Spleen (tissue), 11 donors: Measurements from ENCODE around the gene FAM107A. TPM values are rescaled to one million over a fixed set of nuclear protein-coding genes. Genes with fewer than 3 reads are reported as not detected.

Experiments
- DNase-seq: peaks from one replicate; pipeline ENCODE4 v3.0.0-alpha.2; 2020
- H3K27ac ChIP-seq, 8 donors: fragments of 200-600 bp; sonication (generic) in 7 of 8; 1 replicate in 4 of 8; 2 replicates in 4 of 8; pipeline versions ENCODE4 v1.5.0 to v1.8.0; 2016 to 2021; ENCODE audit warnings: inconsistent platforms in 4 of 8, mild to moderate bottlenecking in 4 of 8, moderate library complexity in 1 of 8
- H3K27me3 ChIP-seq, 7 donors: fragments of 200-600 bp; sonication (generic) in 6 of 7; replicated peaks in 1 of 7; 1 replicate in 4 of 7; 2 replicates in 3 of 7; pipeline versions ENCODE4 v1.5.0 to v1.8.0; 2016 to 2021; ENCODE audit warnings: inconsistent platforms in 3 of 7, mild to moderate bottlenecking in 1 of 7
- H3K36me3 ChIP-seq, 6 donors: fragments of 200-600 bp; sonication (generic) in 5 of 6; 1 replicate in 4 of 6; 2 replicates in 2 of 6; pipeline versions ENCODE4 v1.5.0 to v1.8.0; 2016 to 2021; ENCODE audit warnings: inconsistent platforms in 2 of 6
- H3K4me1 ChIP-seq, 6 donors: fragments of 200-600 bp; sonication (generic) in 5 of 6; 1 replicate in 3 of 6; 2 replicates in 3 of 6; pipeline versions ENCODE4 v1.5.0 to v1.8.0; 2016 to 2021; ENCODE audit warnings: inconsistent platforms in 3 of 6
- H3K4me3 ChIP-seq, 8 donors: fragments of 200-600 bp; sonication (generic) in 7 of 8; 1 replicate in 4 of 8; 2 replicates in 4 of 8; pipeline versions ENCODE4 v1.5.0 to v1.8.0; 2016 to 2021; ENCODE audit warnings: inconsistent platforms in 4 of 8, mild to moderate bottlenecking in 4 of 8, moderate library complexity in 2 of 8
- H3K9me3 ChIP-seq, 8 donors: fragments of 200-600 bp; sonication (generic) in 7 of 8; 1 replicate in 4 of 8; 2 replicates in 4 of 8; pipeline versions ENCODE4 v1.5.0 to v1.8.0; 2016 to 2021; ENCODE audit warnings: inconsistent platforms in 4 of 8
- CTCF ChIP-seq, 11 experiments: fragments of 200-600 bp in 7 of 11; fragments of 450-650 bp in 4 of 11; sonication (generic) in 4 of 11; IDR thresholded peaks in 8 of 11; conservative IDR thresholded peaks in 3 of 11; 1 replicate in 7 of 11; 2 replicates in 4 of 11; pipeline versions ENCODE4 v1.4.0 to v1.8.0; 2016 to 2021; ENCODE audit warnings: antibody characterized with exemption in 11 of 11, inconsistent platforms in 4 of 11, mild to moderate bottlenecking in 1 of 11
- POLR2A ChIP-seq, 3 donors: fragments of 450-650 bp; IDR thresholded peaks; one replicate each; pipeline ENCODE4 v1.5.1; 2017; ENCODE audit warnings: antibody characterized with exemption in 3 of 3, mild to moderate bottlenecking in 1 of 3
- POLR2AphosphoS5 ChIP-seq, 3 donors: sonication (generic); formaldehyde crosslinking; IDR thresholded peaks; one replicate each; pipeline ENCODE4 v1.5.1; 2017; ENCODE audit warnings: antibody characterized with exemption in 3 of 3
- WGBS, 5 donors: extraction: QIAGEN DNeasy Blood & Tissue Kit in 3 of 5; methylation state at CpG; one replicate each; pipeline versions ENCODE4 v1.1.5 to v1.1.7; 2013 to 2018; 5-methylcytosine and 5-hydroxymethylcytosine counted together
- intact Hi-C: fragments of 100-400 bp; cut with DNase I; formaldehyde crosslinking; loops from one replicate; pipeline ENCODE4 v1.15.0; 2023; ENCODE audit warnings: low total_unique reads
- polyA plus RNA-seq, 3 donors: library from polyadenylated mRNA; stranded (reverse); fragments of 200-250 nt; gene quantifications; one replicate each; pipeline ENCODE4 v1.2.1, GENCODE V29; 2013
- total RNA-seq, 7 donors: library from RNA; depleted of rRNA in 3 of 7; stranded (reverse); fragments of >200 nt in 3 of 7; fragmentation: NEBNext Ultra II Directional in 4 of 7; extraction: Animal tissue kit (Norgen Biotek cat#: 25700) in 4 of 7; gene quantifications; one replicate each; pipeline versions ENCODE4 v1.1.0 to v1.2.1, GENCODE V29; 2016 to 2021
- donor health status: healthy with polysubstance abuse.
- donor health status: DM: no; HTN: no; CAD: no; lungs with moderate emphysema.
- donor health status: DM: no; HTN: no; CAD: no.
- donor health status: Bipolar disorder and iron deficiency.
- donor health status: healthy.
- donor health status: DM: no; HTN: no; CAD: no.
- donor health status: DM: yes; HTN: yes; CAD: no.

FAM107A gene
- total and polyA plus RNA-seq, 10 donors: 5.7 to 47.7 (median 27.0) TPM

GRCh38 chr3:58531956-58532355 is 45.2 kb downstream of the FAM107A start:
- intact Hi-C loops: loop anchor here (10.0 kb wide), 2 partner anchors 67 to 207 kb away; no protein-coding TSS in a partner anchor
- TF ChIP-seq POLR2AphosphoS5 (IDR thresholded peaks at IDR 0.05) (no peak), POLR2A (IDR thresholded peaks at IDR 0.05) (no peak), CTCF (IDR thresholded peaks at IDR 0.05 in 8 of 11, conservative IDR thresholded peaks at IDR 0.05 in 3 of 11) (no peak)
- H3K36me3 ChIP-seq: no peaks in the 10 kb centered on the region

GRCh38 chr3:58531555-58531954 is 45.6 kb downstream of the FAM107A start:
- no peaks in the 10 kb centered on the region for H3K36me3 ChIP-seq

More at GRCh38 chr3:58531956-58532355, 45.2 kb downstream of the FAM107A start:
- Histone ChIP-seq H3K4me3 (no peak overlapping the region), H3K27ac (no peak overlapping the region), H3K27me3 (no peaks in the 10 kb centered on the region), H3K9me3 (no peaks in the 10 kb centered on the region), H3K4me1 (peaks cover 0 to 30% (median 8%) of the 10 kb centered on the region in 6 donors)
- WGBS, 5 donors: 78 to 92% (median 83%) methylated on average over 2 of the region's 2 CpGs
- no peak for DNase-seq

GRCh38 chr3:58530354-58530865 is 46.8 kb downstream of the FAM107A start:
- Histone ChIP-seq H3K27me3 (no peaks in the 10 kb centered on the region), H3K9me3 (no peaks in the 10 kb centered on the region), H3K27ac (no peak overlapping the region), H3K36me3 (no peaks in the 10 kb centered on the region), H3K4me1 (peaks cover 0 to 18% (median 8%) of the 10 kb centered on the region in 6 donors), H3K4me3 (no peak overlapping the region)
- intact Hi-C loops: loop anchor here (10.0 kb wide), 2 partner anchors 66 to 206 kb away; no protein-coding TSS in a partner anchor
- no peak for DNase-seq
- no peak for TF ChIP-seq CTCF (IDR thresholded peaks at IDR 0.05 in 8 of 11, conservative IDR thresholded peaks at IDR 0.05 in 3 of 11)
- no peak for TF ChIP-seq POLR2A (IDR thresholded peaks at IDR 0.05)
- TF ChIP-seq POLR2AphosphoS5 (IDR thresholded peaks at IDR 0.05): no peak
- WGBS, 5 donors: 75 to 97% (median 92%) methylated on average over 4 to 18 of the region's 18 CpGs

More at GRCh38 chr3:58531555-58531954, 45.6 kb downstream of the FAM107A start:
- peaks cover 0 to 28% (median 8%) of the 10 kb centered on the region in 6 donors for H3K4me1 ChIP-seq
- no peak overlapping the region for H3K27ac ChIP-seq
- intact Hi-C loops: loop anchor here (10.0 kb wide), 2 partner anchors 67 to 207 kb away; no protein-coding TSS in a partner anchor
- TF ChIP-seq CTCF (IDR thresholded peaks at IDR 0.05 in 8 of 11, conservative IDR thresholded peaks at IDR 0.05 in 3 of 11): no peak
- TF ChIP-seq POLR2A (IDR thresholded peaks at IDR 0.05): no peak
- TF ChIP-seq POLR2AphosphoS5 (IDR thresholded peaks at IDR 0.05): no peak
- DNase-seq: no peak
- no peaks in the 10 kb centered on the region for H3K9me3 ChIP-seq
- H3K27me3 ChIP-seq: no peaks in the 10 kb centered on the region
- no peak overlapping the region for H3K4me3 ChIP-seq
- 91 to 96% (median 93%) methylated on average over 5 to 7 of the region's 7 CpGs for WGBS, 5 donors

- no peak overlapping the region for H3K4me3 ChIP-seq
- H3K4me1 ChIP-seq: peaks cover 0 to 18% (median 8%) of the 10 kb centered on the region in 6 donors
- intact Hi-C loops: loop anchor here (10.0 kb wide), 2 partner anchors 65 to 205 kb away; no protein-coding TSS in a partner anchor
- H3K27ac ChIP-seq: no peak overlapping the region
- DNase-seq: no peak
- H3K36me3 ChIP-seq: no peaks in the 10 kb centered on the region
- TF ChIP-seq POLR2A (IDR thresholded peaks at IDR 0.05) (no peak), POLR2AphosphoS5 (IDR thresholded peaks at IDR 0.05) (no peak), CTCF (IDR thresholded peaks at IDR 0.05 in 8 of 11, conservative IDR thresholded peaks at IDR 0.05 in 3 of 11) (no peak)
- WGBS, 5 donors: 86 to 94% (median 92%) methylated on average over 13 to 15 of the region's 15 CpGs
- H3K9me3 ChIP-seq: no peaks in the 10 kb centered on the region
- H3K27me3 ChIP-seq: no peaks in the 10 kb centered on the region
Measured at GRCh38 chr3:58529516-58530353, 47.5 kb downstream of the FAM107A start.
